Trophoblast cell (in vitro differentiated cells and primary cell): ENCODE results near the gene FAM156A.
"Not testable (repeated sequence)": the region's sequence is repeated elsewhere in the genome, so short reads cannot be mapped to it uniquely, and the experiment has no call there.

Experiments used
- DNase-seq, 2 donors: peaks; one replicate each; pipeline ENCODE4 v3.0.0-alpha.2; 2016
- H2AFZ ChIP-seq: 2 replicates; pipeline ENCODE4 v1.6.1; 2013; ENCODE audit warnings: low read length, moderate library complexity, mild to moderate bottlenecking; ENCODE audit not compliant: insufficient read depth, poor library complexity
- H2AK5ac ChIP-seq: 2 replicates; pipeline ENCODE4 v1.6.1; 2013; ENCODE audit warnings: mild to moderate bottlenecking, low read length
- H2BK120ac ChIP-seq: 2 replicates; pipeline ENCODE4 v1.6.1; 2013; ENCODE audit warnings: low read length, mild to moderate bottlenecking, moderate library complexity; ENCODE audit not compliant: insufficient read depth, poor library complexity
- H2BK12ac ChIP-seq: 2 replicates; pipeline ENCODE4 v1.6.1; 2013; ENCODE audit warnings: mild to moderate bottlenecking, low read length, moderate library complexity
- H2BK5ac ChIP-seq: 2 replicates; pipeline ENCODE4 v1.6.1; 2013; ENCODE audit warnings: low read length, low read depth, moderate library complexity, mild to moderate bottlenecking; ENCODE audit not compliant: poor library complexity
- H3K14ac ChIP-seq: 2 replicates; pipeline ENCODE4 v1.6.1; 2013; ENCODE audit warnings: mild to moderate bottlenecking, low read length
- H3K18ac ChIP-seq: 2 replicates; pipeline ENCODE4 v1.6.1; 2013; ENCODE audit warnings: mild to moderate bottlenecking, low read length
- H3K23ac ChIP-seq: 2 replicates; pipeline ENCODE4 v1.6.1; 2013; ENCODE audit warnings: low read length
- H3K27ac ChIP-seq: 2 replicates; pipeline ENCODE4 v1.5.1; 2013; ENCODE audit warnings: low read depth, mild to moderate bottlenecking, inconsistent platforms, low read length, moderate library complexity
- H3K27me3 ChIP-seq: 2 replicates; pipeline ENCODE4 v1.6.1; 2013; ENCODE audit warnings: inconsistent platforms, mild to moderate bottlenecking, low read length, moderate library complexity; ENCODE audit not compliant: insufficient read depth
- H3K36me3 ChIP-seq, 2 experiments: 1 replicate in 1 of 2; 2 replicates in 1 of 2; pipeline ENCODE4 v1.6.1; 2013; ENCODE audit warnings: low read length in 2 of 2, mild to moderate bottlenecking in 2 of 2, moderate library complexity in 1 of 2; ENCODE audit not compliant: insufficient read depth in 2 of 2, control insufficient read depth in 1 of 2
- H3K4ac ChIP-seq: 2 replicates; pipeline ENCODE4 v1.6.1; 2013; ENCODE audit warnings: low read depth, mild to moderate bottlenecking, low read length, moderate library complexity
- H3K4me1 ChIP-seq, 2 experiments: 1 replicate in 1 of 2; 2 replicates in 1 of 2; pipeline ENCODE4 v1.6.1; 2013; ENCODE audit warnings: low read length in 2 of 2, mild to moderate bottlenecking in 2 of 2, moderate library complexity in 1 of 2; ENCODE audit not compliant: insufficient read depth in 2 of 2, control insufficient read depth in 1 of 2
- H3K4me2 ChIP-seq: 2 replicates; pipeline ENCODE4 v1.6.1; 2013; ENCODE audit warnings: inconsistent platforms, mild to moderate bottlenecking, low read length, moderate library complexity
- H3K4me3 ChIP-seq: 2 replicates; pipeline ENCODE4 v1.5.1; 2013; ENCODE audit warnings: mild to moderate bottlenecking, low read depth, low read length, inconsistent platforms
- H3K79me1 ChIP-seq: one replicate; pipeline ENCODE4 v1.6.1; 2013; ENCODE audit warnings: low read length
- H3K79me2 ChIP-seq: 2 replicates; pipeline ENCODE4 v1.6.1; 2013; ENCODE audit warnings: low read length, mild to moderate bottlenecking; ENCODE audit not compliant: control insufficient read depth, insufficient read depth, poor library complexity
- H3K9ac ChIP-seq: 2 replicates; pipeline ENCODE4 v1.6.1; 2013; ENCODE audit warnings: mild to moderate bottlenecking, low read length
- H3K9me3 ChIP-seq: 2 replicates; pipeline ENCODE4 v1.6.1; 2013; ENCODE audit warnings: low read depth, mild to moderate bottlenecking, control low read depth, inconsistent platforms, low read length; ENCODE audit not compliant: insufficient read depth
- H4K12ac ChIP-seq: 2 replicates; pipeline ENCODE4 v1.6.1; 2013; ENCODE audit warnings: low read depth, mild to moderate bottlenecking, low read length, moderate library complexity
- H4K8ac ChIP-seq: 2 replicates; pipeline ENCODE4 v1.6.1; 2013; ENCODE audit warnings: low read depth, mild to moderate bottlenecking, low read length, moderate library complexity
- H4K91ac ChIP-seq: one replicate; pipeline ENCODE4 v1.6.1; 2013; ENCODE audit warnings: low read depth, mild to moderate bottlenecking, low read length, moderate library complexity
- WGBS: extraction: QIAGEN DNeasy Blood & Tissue Kit; methylation state at CpG from one replicate; pipeline ENCODE4 v1.1.7; 2013; ENCODE audit warnings: missing lambda C conversion rate; ENCODE audit not compliant: insufficient read length, insufficient coverage; ENCODE audit errors: extremely low coverage; 5-methylcytosine and 5-hydroxymethylcytosine counted together

Gene FAM156A

GRCh38 chrX:52909313-52909969 lies 48.9 kb downstream of the FAM156A start:
- not testable (repeated sequence) for H4K91ac ChIP-seq, H3K36me3 ChIP-seq, H3K27me3 ChIP-seq, H2BK12ac ChIP-seq, H2AFZ ChIP-seq, H3K9me3 ChIP-seq, H3K4me3 ChIP-seq, H3K14ac ChIP-seq, H3K79me2 ChIP-seq, H4K8ac ChIP-seq, H3K79me1 ChIP-seq, H2BK120ac ChIP-seq, DNase-seq, H3K4me2 ChIP-seq, H3K18ac ChIP-seq, H3K4me1 ChIP-seq, H2BK5ac ChIP-seq, H3K23ac ChIP-seq, H2AK5ac ChIP-seq, H3K27ac ChIP-seq, H3K4ac ChIP-seq, H4K12ac ChIP-seq, H3K9ac ChIP-seq
- no CpG with 5 or more reads among the region's 12 CpGs for WGBS

GRCh38 chrX:52907900-52908299 lies 50.4 kb downstream of the FAM156A start:
- H3K18ac ChIP-seq, H3K4ac ChIP-seq, H3K14ac ChIP-seq, H3K4me2 ChIP-seq, H2BK120ac ChIP-seq, H3K9ac ChIP-seq, H2BK5ac ChIP-seq, H4K8ac ChIP-seq, H3K79me1 ChIP-seq, H3K36me3 ChIP-seq, DNase-seq, H3K27me3 ChIP-seq, H4K12ac ChIP-seq, H2AK5ac ChIP-seq, H2AFZ ChIP-seq, H3K4me1 ChIP-seq, H3K27ac ChIP-seq, H3K23ac ChIP-seq, H3K4me3 ChIP-seq, H3K9me3 ChIP-seq, H3K79me2 ChIP-seq, H4K91ac ChIP-seq, H2BK12ac ChIP-seq: not testable (repeated sequence)
- WGBS, result no CpG with 5 or more reads among the region's 17 CpGs

DNA sequence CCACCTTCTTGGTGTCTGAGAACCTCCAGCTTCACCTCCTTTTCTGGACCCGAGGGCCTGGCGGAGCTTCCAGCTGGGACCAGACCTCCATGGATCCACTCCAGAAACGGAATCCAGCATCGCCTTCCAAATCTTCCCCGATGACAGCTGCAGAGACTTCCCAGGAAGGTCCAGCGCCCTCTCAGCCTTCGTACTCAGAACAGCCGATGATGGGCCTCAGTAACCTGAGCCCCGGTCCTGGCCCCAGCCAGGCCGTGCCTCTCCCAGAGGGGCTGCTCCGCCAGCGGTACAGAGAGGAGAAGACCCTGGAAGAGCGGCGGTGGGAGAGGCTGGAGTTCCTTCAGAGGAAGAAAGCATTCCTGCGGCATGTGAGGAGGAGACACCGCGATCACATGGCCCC lies 51.2 kb downstream of the FAM156A start:
- not testable (repeated sequence) for H2AFZ ChIP-seq, H3K36me3 ChIP-seq, H4K8ac ChIP-seq, H3K9me3 ChIP-seq, H3K9ac ChIP-seq, H2BK12ac ChIP-seq, H3K4me1 ChIP-seq, DNase-seq, H2BK5ac ChIP-seq, H3K23ac ChIP-seq, H4K91ac ChIP-seq, H3K18ac ChIP-seq, H3K14ac ChIP-seq, H4K12ac ChIP-seq, H3K27ac ChIP-seq, H3K79me1 ChIP-seq, H3K79me2 ChIP-seq, H3K4me3 ChIP-seq, H3K4ac ChIP-seq, H2AK5ac ChIP-seq, H3K4me2 ChIP-seq, H2BK120ac ChIP-seq, H3K27me3 ChIP-seq
- no CpG with 5 or more reads among the region's 17 CpGs for WGBS

DNA sequence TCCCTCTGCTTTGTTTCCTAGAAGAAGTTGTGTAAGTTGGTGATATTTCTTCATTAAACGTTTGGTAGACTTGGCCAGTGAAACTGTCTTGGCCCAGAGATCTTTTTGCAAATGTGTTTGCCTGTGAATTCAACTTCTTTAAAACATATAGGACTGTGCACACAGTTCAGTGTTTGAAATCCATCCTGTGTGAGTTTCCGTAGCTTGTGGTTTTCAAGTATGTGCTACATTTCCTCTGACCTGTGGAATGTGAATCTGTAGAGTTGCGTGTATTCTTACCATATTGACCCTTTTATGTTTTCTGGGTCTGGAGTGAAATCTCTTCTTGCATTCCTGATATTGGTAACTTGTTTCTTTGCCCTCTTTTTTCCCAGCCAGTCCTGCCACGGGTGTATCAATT lies 52.2 kb downstream of the FAM156A start:
- H3K79me2 ChIP-seq, H2BK12ac ChIP-seq, H4K12ac ChIP-seq, DNase-seq, H3K4me1 ChIP-seq, H4K8ac ChIP-seq, H2AK5ac ChIP-seq, H3K4ac ChIP-seq, H3K14ac ChIP-seq, H2BK5ac ChIP-seq, H3K79me1 ChIP-seq, H3K4me3 ChIP-seq, H3K9ac ChIP-seq, H3K9me3 ChIP-seq, H2BK120ac ChIP-seq, H3K18ac ChIP-seq, H3K36me3 ChIP-seq, H3K23ac ChIP-seq, H4K91ac ChIP-seq, H2AFZ ChIP-seq, H3K27me3 ChIP-seq, H3K27ac ChIP-seq, H3K4me2 ChIP-seq: not testable (repeated sequence)
- WGBS, result no CpG with 5 or more reads among the region's 4 CpGs
